C4-2B (cell line): Measurements from ENCODE around the gene VDAC1.

Source experiments
- H3K27ac ChIP-seq: fragments of 450-650 bp; 2 replicates; pipeline ENCODE4 v1.5.1; 2017
- CTCF ChIP-seq: fragments of 450-650 bp; conservative IDR thresholded peaks from 2 replicates; pipeline ENCODE4 v1.5.1; 2017; ENCODE audit warnings: mild to moderate bottlenecking
- ZFX ChIP-seq: fragments of 450-650 bp; IDR thresholded peaks from 2 replicates; pipeline ENCODE4 v1.6.1; 2017

VDAC1 gene

GRCh38 chr5:133926489-133927299, 78.1 kb downstream of the VDAC1 start:
- no peak for TF ChIP-seq ZFX
- no peak for TF ChIP-seq CTCF
- no peak overlapping the region for H3K27ac ChIP-seq

- TF ChIP-seq ZFX (no peak), CTCF (no peak)
Measured at GRCh38 chr5:133925866-133926488, 78.8 kb downstream of the VDAC1 start.

GRCh38 chr5:133925269-133925668, 79.5 kb downstream of the VDAC1 start:
- TF ChIP-seq CTCF (no peak), ZFX (no peak)
- no peak overlapping the region for H3K27ac ChIP-seq

More at GRCh38 chr5:133925866-133926488, 78.8 kb downstream of the VDAC1 start:
- no peak overlapping the region for H3K27ac ChIP-seq

- no peak overlapping the region for H3K27ac ChIP-seq
- TF ChIP-seq ZFX (no peak), CTCF (no peak)
Measured at GRCh38 chr5:133924221-133924920, 80.4 kb downstream of the VDAC1 start.

GRCh38 chr5:133921979-133922378, 82.8 kb downstream of the VDAC1 start:
- no peak for TF ChIP-seq ZFX
- TF ChIP-seq CTCF = no peak
- no peak overlapping the region for H3K27ac ChIP-seq
